Ramos (cell line): ENCODE data around the gene FLOT2.
"Not testable (repeated sequence)": the region's sequence is repeated elsewhere in the genome, so short reads cannot be mapped to it uniquely, and the experiment has no call there.

Experiments
- in situ Hi-C: fragments of 300-500 bp; cut with MboI; formaldehyde crosslinking; loops from one replicate; pipeline ENCODE4 v1.14.3; 2022; ENCODE audit warnings: low sequenced_read_pairs; ENCODE audit not compliant: unreplicated experiment

FLOT2 gene

DNA sequence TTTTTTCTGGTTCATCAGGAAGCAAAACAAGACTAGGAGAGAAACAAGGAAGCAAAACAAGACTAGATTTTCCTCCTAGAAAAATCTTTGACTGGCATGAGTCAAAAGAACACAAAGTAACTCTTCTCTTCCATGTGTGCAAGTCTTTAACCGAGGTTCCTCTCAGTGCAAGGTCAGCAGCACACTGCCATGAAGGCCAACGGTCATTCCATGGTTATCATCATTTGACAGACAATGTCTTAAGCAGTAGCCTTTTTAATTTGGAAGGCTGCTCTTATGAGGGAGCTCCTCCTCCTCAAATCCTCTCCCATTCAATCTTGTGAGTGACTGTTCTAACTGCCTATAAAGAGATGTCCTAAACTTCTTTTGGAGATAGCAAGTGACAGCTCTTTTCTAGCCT lies 20.8 kb upstream of the FLOT2 start:
- in situ Hi-C loops, result loop anchor here (5.0 kb wide), 1 partner anchor 161 kb away; no protein-coding TSS in a partner anchor

DNA sequence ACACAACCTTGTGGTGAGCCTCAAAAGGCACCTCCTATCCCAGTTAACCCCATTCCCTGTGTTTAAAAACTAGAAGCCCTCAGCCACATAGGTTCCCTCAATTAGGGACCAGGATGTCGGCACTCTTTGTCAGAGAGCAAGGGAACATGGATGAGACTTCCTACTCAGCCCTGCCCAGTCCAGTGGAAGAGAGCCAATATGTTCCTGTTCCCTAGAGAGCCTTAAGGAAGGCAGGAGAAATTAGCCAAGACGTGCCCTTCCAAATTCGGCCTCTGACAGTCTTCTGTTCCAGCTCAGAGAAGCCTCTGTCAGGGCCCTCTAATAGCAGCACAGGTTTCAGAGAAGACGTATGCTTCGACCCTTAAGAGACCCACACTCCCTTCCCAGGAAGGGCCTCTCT lies 19.9 kb upstream of the FLOT2 start:
- in situ Hi-C loops, result loop anchor here (5.0 kb wide), 1 partner anchor 160 kb away; no protein-coding TSS in a partner anchor

DNA sequence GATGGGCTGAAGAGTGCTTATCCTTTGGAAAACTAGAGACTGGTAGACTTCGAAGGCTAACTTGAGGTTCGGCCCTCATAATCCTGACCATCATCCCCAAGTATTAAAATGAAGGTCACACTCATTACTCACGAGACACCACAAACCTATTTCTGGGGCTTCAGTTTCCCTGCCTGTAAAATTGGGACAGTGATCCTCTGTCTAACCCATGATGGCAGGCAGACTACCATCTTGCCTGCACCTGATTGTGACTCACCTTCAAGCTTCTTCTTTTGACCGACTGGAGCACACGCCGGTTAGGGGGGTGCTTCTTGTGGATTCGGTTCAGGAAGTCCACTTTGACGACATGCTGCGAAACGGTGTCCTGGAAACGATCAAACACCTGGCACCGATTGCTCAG lies 19.5 kb upstream of the FLOT2 start:
- in situ Hi-C loops, result loop anchor here (5.0 kb wide), 1 partner anchor 160 kb away; no protein-coding TSS in a partner anchor

DNA sequence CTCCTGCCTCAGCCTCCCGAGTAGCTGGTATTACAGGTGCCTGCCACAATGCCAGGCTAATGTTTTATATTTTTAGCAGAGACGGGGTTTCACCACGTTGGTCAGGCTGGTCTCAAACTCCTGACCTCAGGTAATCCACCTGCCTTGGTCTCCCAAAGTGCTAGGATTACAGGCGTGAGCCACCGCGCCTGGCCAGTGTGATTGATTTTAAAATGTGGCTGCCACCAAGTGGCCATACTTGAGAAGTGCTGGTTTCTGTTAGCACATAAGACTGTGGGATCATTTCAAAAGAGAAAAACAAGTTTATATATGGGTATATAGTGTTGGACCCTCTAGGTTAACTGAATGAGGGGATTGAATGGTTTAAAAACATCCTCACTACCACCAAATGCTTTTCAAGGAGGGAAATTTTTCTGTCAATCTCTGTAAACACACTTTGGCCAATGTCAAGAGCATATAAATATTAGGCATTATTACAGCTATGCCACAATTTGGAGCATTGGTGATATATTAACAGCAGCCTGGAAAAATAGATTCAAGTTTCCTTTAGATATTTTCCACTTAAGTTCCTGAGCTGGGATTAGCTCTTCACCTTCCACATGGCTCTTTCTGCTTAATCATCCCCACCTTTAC lies 18.9 kb upstream of the FLOT2 start:
- in situ Hi-C loops, result loop anchor here (5.0 kb wide), 1 partner anchor 159 kb away; no protein-coding TSS in a partner anchor

DNA sequence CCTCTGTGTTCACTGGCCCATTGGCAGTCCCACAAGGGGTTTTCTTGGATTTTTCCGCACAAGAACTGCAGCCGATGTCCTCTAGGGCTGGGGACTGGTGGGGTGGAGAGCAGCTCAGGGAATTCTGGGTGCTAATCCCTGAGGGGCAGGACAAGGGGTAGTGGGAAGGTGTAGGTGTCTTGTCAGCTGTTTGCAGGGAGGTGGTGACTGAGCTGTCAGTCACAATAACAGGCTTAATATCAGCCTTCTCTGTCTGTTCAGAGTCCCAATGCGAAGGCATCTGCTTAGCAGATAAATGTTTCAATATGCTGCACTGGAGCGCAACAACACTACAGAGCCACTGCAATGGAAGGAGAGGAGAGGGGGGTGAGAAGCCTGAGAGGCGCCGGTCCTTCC lies 15.4 kb upstream of the FLOT2 start:
- in situ Hi-C loops, result loop anchor here (5.0 kb wide), 2 partner anchors 34 to 51 kb away; no protein-coding TSS in a partner anchor

DNA sequence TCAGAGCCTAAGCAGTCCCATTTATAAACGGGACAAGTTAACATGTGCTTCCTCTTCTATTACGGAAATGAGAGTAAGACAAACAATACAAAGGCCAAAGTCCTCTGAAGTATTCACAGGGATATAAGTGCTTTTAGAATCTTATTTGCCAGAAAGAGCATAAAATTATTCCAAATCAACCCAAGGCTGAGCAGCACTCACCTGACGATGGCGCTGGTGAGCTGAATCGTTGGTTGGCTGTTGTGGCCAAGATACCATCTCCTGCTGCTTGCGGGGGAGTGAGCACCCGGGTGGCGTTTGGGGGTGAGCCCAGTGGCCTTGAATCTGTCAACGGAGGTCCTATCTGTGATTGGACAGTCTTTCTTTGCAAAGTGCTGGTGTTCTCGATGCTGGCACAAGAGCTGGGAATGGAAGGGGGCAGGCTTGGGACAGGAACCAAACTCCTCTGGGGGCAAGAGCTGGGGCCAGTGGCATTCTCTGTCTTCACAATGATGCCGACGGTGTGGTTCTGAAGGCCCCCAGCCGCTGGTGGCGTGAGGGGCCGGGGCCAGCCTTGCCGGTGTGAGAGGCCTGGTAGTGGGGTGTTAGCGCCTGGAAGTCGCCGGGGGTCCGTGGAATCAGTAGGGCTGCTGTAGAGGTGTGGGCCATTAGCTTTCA lies 14.9 kb upstream of the FLOT2 start:
- in situ Hi-C loops, result loop anchor here (5.0 kb wide), 2 partner anchors 35 to 50 kb away; no protein-coding TSS in a partner anchor

DNA sequence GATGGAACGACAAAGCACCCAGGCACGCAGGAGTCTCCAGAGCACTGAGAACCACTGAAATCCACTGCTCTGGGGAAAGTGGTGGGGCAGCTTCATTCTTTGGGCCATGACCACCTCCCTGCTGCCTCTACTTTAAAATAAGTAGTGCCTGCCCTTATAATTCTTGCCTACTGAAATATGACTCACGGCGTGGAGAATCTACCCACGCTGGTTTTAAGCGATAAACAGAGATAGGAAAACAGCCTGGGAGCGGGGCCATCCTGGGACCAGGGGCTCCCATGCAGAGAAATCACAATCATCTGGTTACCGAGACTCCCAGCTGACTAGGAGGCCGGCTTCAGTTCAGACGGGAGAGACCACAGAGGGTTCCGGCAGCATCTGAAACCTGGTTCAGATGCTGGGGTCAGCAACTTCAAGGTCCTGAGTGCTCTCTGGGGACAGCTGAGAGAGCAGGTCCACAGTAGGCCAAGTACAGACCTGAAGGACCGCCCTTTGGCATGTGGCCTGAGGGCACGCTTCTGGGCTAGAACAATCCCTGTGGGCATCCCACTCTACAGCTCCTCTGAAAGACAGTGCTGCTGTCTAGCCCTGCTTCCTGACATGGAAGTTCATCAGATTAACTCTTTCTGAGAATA lies 14.0 kb upstream of the FLOT2 start:
- in situ Hi-C loops, result loop anchor here (5.0 kb wide), 2 partner anchors 36 to 49 kb away; no protein-coding TSS in a partner anchor

DNA sequence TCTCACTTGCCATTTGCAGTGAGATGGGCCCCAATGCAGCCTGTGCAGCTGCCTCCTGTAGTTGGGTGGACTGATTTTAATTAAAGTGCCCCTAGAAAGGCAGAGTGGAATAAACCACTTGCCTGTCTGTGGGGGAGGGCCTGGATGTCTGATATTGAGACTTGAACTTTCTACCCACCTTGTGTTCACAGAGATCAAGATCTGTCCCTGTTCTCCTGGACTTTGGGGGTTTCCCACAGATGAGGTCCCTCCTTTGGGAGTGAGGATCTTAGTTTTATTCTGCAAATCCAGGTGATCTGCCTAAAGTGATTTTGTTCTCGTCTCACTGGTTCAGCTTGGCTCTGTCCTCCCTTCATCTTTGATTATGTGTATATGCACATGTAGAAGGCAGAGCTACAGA lies 13.0 kb upstream of the FLOT2 start:
- in situ Hi-C loops, result loop anchor here (5.0 kb wide), 2 partner anchors 37 to 48 kb away; no protein-coding TSS in a partner anchor

DNA sequence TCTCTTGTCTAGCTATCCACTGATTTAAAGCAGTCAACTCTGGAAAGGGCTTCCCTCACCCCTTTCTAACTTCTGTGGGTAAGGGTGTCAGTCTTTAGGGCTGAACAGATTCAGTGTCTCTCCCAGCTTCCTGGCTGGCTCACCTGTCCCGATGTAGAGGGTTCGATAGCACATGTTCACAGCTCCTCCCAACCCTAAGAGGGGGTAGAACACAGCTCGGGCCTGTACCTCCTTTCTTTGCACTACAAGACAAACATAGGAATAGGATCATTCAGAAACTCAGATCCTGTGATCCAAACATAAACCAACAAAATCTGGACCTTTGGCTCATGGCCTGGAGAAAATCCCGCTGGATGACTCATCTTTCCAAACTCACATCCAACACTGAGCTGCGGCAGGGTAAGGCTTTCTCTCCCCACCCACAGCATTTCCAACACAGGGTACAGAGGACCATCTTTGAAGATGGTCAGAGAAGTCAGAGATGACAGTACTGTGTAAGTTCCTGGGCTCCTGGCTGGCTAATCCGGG lies 11.2 kb upstream of the FLOT2 start:
- in situ Hi-C loops, result no loop called here

DNA sequence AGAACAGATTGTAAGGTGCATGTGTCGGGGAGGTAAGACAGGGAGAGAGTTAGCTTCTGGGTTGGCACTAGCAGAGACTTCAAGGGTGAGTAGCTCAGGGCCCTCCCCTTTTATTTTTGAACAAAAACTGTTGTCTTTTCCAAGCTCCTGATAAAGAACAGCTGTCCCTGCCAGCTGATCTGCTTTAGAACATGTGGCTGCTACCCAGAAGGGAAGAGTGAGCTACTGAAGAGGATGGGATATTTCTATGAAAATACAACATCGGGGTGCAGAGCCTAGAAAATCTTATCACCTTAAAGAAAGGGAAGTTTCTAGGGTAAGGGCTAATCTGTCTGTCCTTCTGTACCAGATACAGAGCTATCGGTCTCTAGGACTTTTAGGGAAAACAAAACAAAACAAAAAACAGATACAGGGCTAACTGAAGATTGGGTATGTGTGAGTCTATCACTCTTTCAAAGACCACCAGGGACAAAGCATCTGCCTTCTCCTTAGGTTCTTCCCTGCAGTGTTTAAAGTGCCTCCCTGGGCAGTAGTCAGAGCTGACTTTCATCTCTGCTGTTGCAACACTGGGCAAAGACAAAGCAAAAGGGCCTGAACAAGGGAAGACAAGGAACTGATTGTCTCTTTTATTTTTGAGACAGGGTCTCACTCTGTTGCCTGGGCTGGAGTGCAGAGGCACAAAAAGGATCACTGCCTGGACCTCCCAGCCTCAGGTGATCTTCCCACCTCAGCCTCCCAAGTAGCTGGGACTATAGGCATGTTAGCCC lies 10.4 kb upstream of the FLOT2 start:
- in situ Hi-C loops, result no loop called here

DNA sequence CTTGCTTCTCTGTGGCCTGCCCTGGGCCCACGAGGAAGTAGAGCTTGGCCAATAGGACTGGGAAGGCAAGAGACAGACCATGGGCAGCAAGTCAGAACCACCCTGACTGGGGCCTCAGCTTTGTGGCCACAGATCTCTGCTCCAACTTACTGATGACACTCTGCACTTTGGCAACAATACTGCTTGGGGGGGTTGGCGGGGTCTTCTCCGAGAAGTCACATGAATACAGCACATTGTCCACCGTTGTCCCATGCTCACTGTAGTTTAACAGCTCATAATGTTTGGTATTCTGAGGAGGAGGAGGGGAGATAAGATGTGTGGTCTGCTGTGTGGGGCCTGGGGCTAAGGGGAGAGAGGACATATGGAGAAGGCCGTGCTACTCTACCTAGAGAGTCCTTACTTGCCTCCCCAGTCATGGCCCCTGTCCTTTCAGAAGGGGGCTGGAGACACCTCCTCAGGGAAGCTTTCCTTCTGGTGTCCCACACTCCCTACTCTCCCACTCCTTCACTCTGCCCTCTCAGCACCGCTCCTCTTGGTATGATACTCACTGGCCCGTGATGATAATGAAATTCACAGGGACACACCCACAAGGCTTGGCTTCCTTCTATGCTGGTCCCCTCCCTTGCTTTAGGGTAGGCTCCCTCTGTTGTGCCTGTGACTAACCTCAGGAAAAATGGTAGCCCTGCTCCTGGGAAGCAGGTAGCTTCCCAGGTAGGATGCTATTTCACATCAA lies 9.3 kb upstream of the FLOT2 start:
- in situ Hi-C loops, result no loop called here

DNA sequence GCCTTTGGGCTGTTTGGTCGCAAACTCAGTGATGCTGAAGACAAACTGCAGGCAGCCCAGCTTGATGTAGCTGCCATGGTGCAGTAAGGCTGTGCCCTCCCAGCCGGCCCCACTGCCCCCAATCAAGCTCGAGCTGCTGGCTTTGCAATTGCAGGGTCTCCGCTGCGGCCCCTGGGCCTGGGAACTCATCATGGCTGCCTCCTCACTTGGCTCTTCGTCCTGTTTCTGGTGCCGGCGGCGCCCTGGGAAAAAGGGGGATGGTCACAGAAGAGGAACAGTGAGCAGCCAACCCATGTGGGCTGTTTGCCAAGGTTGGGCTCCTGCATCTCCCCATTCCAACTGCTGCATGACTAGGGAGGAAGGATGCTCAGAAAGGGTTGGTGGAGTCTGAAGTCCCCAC lies 8.7 kb upstream of the FLOT2 start:
- in situ Hi-C loops, result no loop called here

DNA sequence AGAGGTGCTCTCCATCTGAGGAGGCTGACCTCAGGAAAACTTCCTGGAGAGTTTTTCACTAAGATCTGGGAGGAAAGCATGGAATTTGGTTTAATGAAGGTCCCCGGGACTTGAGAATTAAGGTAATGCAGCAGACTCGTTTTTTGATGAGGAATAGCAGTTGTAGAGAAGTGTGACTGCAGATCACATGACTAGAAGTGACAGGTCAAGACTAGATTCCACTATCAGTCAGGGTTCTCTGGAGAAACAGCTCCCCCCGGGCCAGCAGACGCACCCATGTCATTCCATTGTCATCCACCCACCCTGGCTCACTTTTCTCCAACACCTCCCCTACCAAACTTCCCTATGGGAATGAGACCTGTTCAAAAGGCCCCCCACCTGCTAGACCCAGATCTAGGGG lies 7.3 kb upstream of the FLOT2 start:
- in situ Hi-C loops, result no loop called here

DNA sequence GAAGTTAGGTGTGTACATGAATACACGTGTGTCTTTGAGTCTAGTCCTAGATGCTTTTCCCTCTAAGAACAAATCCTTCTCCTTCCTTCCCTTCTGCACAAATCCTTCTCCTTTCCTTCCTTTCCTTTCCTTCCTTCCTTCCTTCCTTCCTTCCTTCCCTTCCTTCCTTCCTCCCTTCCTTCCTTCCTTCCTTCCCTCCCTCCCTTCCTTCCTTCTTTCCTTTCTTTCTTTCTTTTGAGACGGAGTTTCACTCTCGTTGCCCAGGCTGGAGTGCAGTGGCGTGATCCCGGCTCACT lies 6.0 kb upstream of the FLOT2 start:
- in situ Hi-C loops, result not testable (repeated sequence)

DNA sequence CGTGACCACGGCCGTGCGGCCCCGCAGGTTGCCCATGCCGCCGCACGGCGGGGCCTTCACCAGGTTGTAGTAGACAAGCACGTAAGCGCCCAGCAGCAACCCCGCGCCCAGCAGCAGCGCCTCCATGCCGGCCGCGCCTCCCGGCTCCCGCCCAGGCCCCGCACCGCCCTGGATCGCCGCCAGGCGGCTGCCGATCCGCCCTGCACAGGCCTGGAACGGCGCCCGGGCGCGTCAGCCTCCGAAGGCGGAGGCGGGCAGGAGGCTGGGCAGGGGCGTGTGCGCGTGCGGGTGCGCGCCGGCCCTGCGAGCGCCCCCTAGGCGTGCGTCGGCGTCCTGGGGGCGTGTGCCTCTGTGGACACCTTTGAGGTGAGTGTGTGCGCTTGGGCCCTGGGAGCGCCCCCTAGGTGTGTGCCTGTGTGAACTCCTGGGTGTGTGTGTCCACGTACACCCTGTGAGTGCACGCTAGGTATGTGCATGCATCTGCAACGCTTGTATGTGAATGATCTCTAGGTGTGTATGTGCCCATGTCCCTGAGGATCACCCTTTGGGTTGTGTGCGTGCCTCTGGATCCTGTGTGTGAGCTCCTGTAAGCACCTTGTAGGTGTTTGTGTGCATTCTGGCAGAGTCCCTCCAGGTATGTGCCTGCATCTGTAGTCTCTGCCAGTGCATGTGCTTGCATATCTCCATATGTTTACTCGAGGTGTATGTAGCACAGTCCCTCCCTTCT lies 5.4 kb upstream of the FLOT2 start, which contains the start of gene DHRS13:
DHRS13 (minus strand) TSS at position 261 of the 727 bp plus-strand sequence; CDS start at position 126, 135 bp downstream.
- in situ Hi-C loops, result no loop called here

DNA sequence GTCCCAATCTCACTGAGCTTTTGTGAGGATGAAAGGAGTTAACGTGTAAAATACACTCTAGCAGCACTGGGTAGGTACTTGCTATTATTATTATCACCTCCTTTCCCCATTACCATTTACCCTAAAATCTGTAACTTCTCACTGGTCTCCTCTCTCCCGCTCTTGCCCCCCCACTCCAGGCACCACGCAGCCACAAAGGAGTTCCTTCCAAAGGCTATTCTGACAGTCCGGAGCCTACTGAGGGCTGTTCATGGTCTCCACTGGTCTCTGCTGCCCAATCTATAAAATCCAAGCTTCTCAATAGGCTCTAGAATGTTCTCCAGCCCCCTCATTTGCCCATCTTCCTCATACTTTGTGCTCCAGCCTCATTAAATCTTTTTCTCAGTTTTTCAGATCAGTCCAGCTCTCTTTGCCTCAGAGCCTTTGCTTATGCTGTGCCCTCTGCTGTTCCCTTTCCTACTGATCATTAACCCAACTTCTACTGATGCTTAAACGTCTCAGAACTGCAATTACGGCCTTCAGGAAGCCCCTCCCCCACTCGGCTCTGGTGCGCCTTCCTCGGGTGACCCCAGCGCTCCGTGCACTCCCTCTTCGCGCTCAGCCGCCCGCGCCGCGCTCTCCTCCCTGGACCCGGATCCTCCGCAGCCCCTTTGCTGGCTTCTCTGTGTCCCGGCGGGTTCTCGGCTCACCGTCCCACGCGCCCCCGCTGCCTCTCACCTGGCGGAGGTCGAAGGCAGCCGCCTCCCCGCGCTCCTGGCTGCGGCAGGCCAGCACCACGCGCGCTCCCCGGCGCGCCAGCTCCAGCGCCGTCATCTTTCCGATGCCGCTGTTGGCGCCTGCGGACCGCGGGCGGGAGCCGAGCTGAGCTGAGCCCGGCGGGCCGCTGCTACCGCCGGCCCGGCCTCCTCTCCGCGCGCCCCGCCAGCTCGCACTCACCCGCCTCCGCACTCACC lies 4.6 kb upstream of the FLOT2 start:
- in situ Hi-C loops, result no loop called here

DNA sequence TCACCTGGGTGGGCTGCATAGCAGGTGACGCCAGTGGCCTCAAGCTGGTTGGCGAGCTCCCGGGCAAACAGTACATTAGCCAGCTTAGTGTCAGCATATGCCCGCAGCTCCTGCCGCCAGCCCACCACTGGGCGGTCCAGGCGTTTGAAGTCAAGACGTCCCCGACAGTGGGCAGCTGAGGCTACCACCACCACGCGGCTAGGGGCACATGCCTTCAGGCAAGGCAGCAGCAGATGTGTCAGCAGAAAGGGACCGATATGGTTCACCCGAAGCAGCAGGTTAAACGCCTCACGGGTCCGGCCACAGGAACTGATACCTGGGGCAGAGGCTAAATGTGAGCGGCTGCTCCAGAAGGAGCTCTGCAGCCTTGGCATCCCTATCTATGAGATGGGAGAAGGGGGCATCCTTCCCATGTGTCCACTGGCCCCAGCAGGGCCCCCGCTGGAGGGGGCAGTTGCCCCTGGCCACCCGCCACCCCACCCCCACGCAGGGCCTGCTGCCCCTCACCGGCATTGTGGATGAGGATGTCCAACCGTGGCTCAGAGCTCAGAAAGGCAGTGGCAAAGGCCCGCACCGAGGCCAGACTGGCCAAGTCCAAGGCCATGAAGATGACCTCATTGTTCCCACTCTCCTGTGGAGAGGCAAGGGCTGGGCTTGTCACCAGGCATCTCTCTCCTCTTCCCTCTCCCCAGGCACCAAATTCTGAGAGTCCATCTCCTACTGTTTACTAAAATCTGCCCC lies 3.6 kb upstream of the FLOT2 start:
- in situ Hi-C loops, result no loop called here
